ENCODE results near the gene TERT.

DNA sequence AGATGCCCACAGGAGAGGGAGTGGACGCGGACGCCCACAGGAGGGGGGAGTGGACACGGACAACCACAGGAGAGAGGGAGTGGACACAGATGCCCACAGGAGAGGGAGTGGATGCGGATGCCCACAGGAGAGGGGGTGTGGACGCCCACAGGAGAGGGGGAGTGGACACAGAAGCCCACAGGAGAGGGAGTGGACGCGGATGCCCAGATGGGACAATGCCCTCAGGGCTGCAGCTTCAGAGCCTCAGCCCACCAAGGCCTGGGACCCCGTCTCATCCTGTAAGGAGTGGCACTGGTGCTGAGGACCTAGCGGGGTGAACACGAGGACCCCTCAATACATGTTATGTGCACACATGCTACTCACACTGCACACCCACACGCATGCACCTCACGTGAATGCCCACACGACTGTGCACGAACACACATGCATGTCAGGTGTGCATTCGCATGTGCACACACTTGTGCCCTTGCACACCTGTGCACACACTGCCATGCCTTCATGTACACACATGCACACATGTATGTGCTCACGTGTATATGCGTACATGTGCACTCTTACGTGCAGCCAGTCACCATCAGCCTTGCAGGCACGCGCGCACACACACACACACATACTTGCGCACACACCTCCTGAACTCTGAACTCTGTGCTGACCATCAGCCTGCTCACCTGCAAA, 34.9 kb downstream of the TERT start:
- no peak for TF ChIP-seq POLR2A (IDR thresholded peaks at IDR 0.05)
- TF ChIP-seq, protein P1, sequence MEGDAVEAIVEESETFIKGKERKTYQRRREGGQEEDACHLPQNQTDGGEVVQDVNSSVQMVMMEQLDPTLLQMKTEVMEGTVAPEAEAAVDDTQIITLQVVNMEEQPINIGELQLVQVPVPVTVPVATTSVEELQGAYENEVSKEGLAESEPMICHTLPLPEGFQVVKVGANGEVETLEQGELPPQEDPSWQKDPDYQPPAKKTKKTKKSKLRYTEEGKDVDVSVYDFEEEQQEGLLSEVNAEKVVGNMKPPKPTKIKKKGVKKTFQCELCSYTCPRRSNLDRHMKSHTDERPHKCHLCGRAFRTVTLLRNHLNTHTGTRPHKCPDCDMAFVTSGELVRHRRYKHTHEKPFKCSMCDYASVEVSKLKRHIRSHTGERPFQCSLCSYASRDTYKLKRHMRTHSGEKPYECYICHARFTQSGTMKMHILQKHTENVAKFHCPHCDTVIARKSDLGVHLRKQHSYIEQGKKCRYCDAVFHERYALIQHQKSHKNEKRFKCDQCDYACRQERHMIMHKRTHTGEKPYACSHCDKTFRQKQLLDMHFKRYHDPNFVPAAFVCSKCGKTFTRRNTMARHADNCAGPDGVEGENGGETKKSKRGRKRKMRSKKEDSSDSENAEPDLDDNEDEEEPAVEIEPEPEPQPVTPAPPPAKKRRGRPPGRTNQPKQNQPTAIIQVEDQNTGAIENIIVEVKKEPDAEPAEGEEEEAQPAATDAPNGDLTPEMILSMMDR (IDR thresholded peaks at IDR 0.05), result no peak
